K562 (cell line): ENCODE data around the gene ZMYND8. TPM values are rescaled to one million over a fixed set of nuclear protein-coding genes. Genes with fewer than 3 reads are reported as not detected.

Experiments
- ATAC-seq: fragments of 200-7000 bp; cut with Tn5 transposase; 3 replicates; pipeline ENCODE4 v1.9.1; 2020; ENCODE audit warnings: moderate library complexity
- BruUV-seq: library from RNA; stranded (reverse); fragments of 400-500 nt; replicated peaks from 2 replicates; lab custom pipeline; 2021; lab: Mats Ljungman, UMichigan
- CTCF ChIA-PET: fragments of 300-600 bp; formaldehyde crosslinking; extraction: SDS; loops from one replicate; lab custom pipeline; 2021; ENCODE audit warnings: low intra/inter-chr PET ratio; lab: Yijun Ruan, JAX
- POLR2A ChIA-PET: fragments of 300-600, 350-650 bp; sonication (Branson Sonifier 250); formaldehyde crosslinking; extraction: SDS; loops from one replicate; lab custom pipeline; 2021; ENCODE audit warnings: antibody characterized with exemption, inconsistent platforms; lab: Yijun Ruan, JAX
- DNase-seq, 4 experiments: peaks; one replicate each; pipeline versions ENCODE4 v3.0.0 to v3.0.0-alpha.2; 2011 to 2018; ENCODE audit warnings: low spot score in 3 of 4, mixed read lengths in 3 of 4; ENCODE audit errors: extremely low read depth in 1 of 4
- FAIRE-seq: peaks from 2 replicates; lab custom pipeline; 2011; peaks lifted over from hg19 to GRCh38; lab: Jason Lieb, UNC
- H2AFZ ChIP-seq: 2 replicates; pipeline ENCODE4 v1.6.0; 2011; ENCODE audit warnings: low read depth, low read length, control low read depth, inconsistent platforms
- H3K27ac ChIP-seq: fragments of 200-600 bp; 3 replicates; pipeline ENCODE4 v1.8.0; 2011; ENCODE audit warnings: low read depth, mild to moderate bottlenecking, control low read depth, inconsistent platforms, low read length, moderate library complexity, mixed read lengths; ENCODE audit errors: extremely low read depth
- H3K27me3 ChIP-seq, 2 experiments: fragments of 300-600 bp in 1 of 2; 2 replicates in 1 of 2; 3 replicates in 1 of 2; pipeline versions ENCODE4 v1.6.0 to v1.8.0; 2011; ENCODE audit warnings: inconsistent platforms in 2 of 2, low read length in 2 of 2, mild to moderate bottlenecking in 1 of 2, mixed read lengths in 1 of 2, moderate library complexity in 1 of 2; ENCODE audit not compliant: control insufficient read depth in 2 of 2, insufficient read depth in 2 of 2
- H3K36me3 ChIP-seq: fragments of 300-600 bp; 3 replicates; pipeline ENCODE4 v1.8.0; 2011; ENCODE audit warnings: mild to moderate bottlenecking, low read length, inconsistent platforms; ENCODE audit not compliant: control insufficient read depth, insufficient read depth
- H3K4me1 ChIP-seq, 2 experiments: fragments of 200-600 bp in 1 of 2; replicated peaks in 1 of 2; 2 replicates in 1 of 2; 3 replicates in 1 of 2; pipeline versions ENCODE4 v1.5.1 to v1.8.0; 2011; ENCODE audit warnings: inconsistent platforms in 2 of 2, low read length in 2 of 2, mild to moderate bottlenecking in 1 of 2, mixed read lengths in 1 of 2, moderate library complexity in 1 of 2; ENCODE audit not compliant: control insufficient read depth in 2 of 2, insufficient read depth in 2 of 2
- H3K4me2 ChIP-seq: 2 replicates; pipeline ENCODE4 v1.6.1; 2011; ENCODE audit warnings: low read length, control low read depth, inconsistent platforms, mixed read lengths; ENCODE audit not compliant: insufficient read depth
- H3K4me3 ChIP-seq: fragments of 200-600 bp; sonication (generic), shearing (Covaris generic); 2 replicates; pipeline ENCODE4 v1.5.1; 2016; ENCODE audit warnings: control low read depth, inconsistent platforms
- H3K79me2 ChIP-seq: fragments of 200-600 bp; 3 replicates; pipeline ENCODE4 v1.8.0; 2011; ENCODE audit warnings: low read length, inconsistent platforms; ENCODE audit not compliant: control insufficient read depth, insufficient read depth
- H3K9ac ChIP-seq, 2 experiments: 2 replicates each; pipeline versions ENCODE4 v1.6.0 to v1.6.1; 2011; ENCODE audit warnings: low read depth in 2 of 2, low read length in 2 of 2, control low read depth in 1 of 2, inconsistent platforms in 1 of 2, mild to moderate bottlenecking in 1 of 2, mixed read lengths in 1 of 2; ENCODE audit not compliant: insufficient read depth in 1 of 2
- H3K9me1 ChIP-seq: one replicate; pipeline ENCODE4 v1.6.0; 2011; ENCODE audit warnings: inconsistent platforms, mild to moderate bottlenecking, low read length, moderate library complexity; ENCODE audit not compliant: control insufficient read depth, insufficient read depth
- H3K9me3 ChIP-seq: replicated peaks from 2 replicates; pipeline ENCODE4 v1.5.1; 2011; ENCODE audit warnings: low read depth, low read length, inconsistent platforms; ENCODE audit not compliant: control insufficient read depth, insufficient read depth
- H4K20me1 ChIP-seq: replicated peaks from 2 replicates; pipeline ENCODE4 v1.6.1; 2011; ENCODE audit warnings: low read length, inconsistent platforms, mixed read lengths; ENCODE audit not compliant: control insufficient read depth, insufficient read depth
- DPF2 ChIP-seq: fragments of 450-650 bp; IDR thresholded peaks from 2 replicates; pipeline ENCODE4 v1.6.1; 2016
- HDAC1 ChIP-seq, 2 experiments: fragments of 450-650 bp; IDR thresholded peaks; 2 replicates each; pipeline ENCODE4 v1.6.1; 2016 to 2017; ENCODE audit warnings: inconsistent platforms in 1 of 2, mild to moderate bottlenecking in 1 of 2, moderate library complexity in 1 of 2
- NR2C1 ChIP-seq, 2 experiments: fragments of 450-650 bp; IDR thresholded peaks; 2 replicates each; pipeline ENCODE4 v1.6.1; 2017; ENCODE audit warnings: mild to moderate bottlenecking in 2 of 2, antibody characterized with exemption in 1 of 2, inconsistent platforms in 1 of 2, missing compliant biosample characterization in 1 of 2, missing genetic modification characterization in 1 of 2
- PTRF ChIP-seq: fragments of 450-650 bp; IDR thresholded peaks from 2 replicates; pipeline ENCODE4 v1.6.1; 2016; ENCODE audit warnings: mild to moderate bottlenecking, missing genetic modification characterization, missing compliant biosample characterization
- RAD51 ChIP-seq: fragments of 450-650 bp; IDR thresholded peaks from 2 replicates; pipeline ENCODE4 v1.7.1; 2016; ENCODE audit warnings: low read depth, mild to moderate bottlenecking, borderline replicate concordance
- RBM22 ChIP-seq: fragments of 200-400 bp; formaldehyde crosslinking; IDR thresholded peaks from 2 replicates; pipeline ENCODE4 v1.6.1; 2018; ENCODE audit warnings: low read length, low read depth; ENCODE audit not compliant: poor library complexity, severe bottlenecking
- SIN3B ChIP-seq: fragments of 450-650 bp; IDR thresholded peaks from 2 replicates; pipeline ENCODE4 v1.6.1; 2017; ENCODE audit warnings: low read depth, mild to moderate bottlenecking, moderate library complexity
- ZKSCAN1 ChIP-seq: fragments of 150-350 bp; IDR thresholded peaks from 2 replicates; pipeline ENCODE4 v1.6.1; 2016; ENCODE audit warnings: low read depth, low read length
- ZNF668 ChIP-seq: fragments of 250-450 bp; sonication (Bioruptor Pico); IDR thresholded peaks from 2 replicates; pipeline ENCODE4 v1.8.0; 2022; ENCODE audit warnings: mild to moderate bottlenecking, inconsistent platforms
- WGBS: fragments of 100-300 bp; shearing (Covaris generic); methylation state at CpG from one replicate; pipeline ENCODE4 v1.1.6; 2016; ENCODE audit warnings: low coverage, mixed read lengths; ENCODE audit not compliant: insufficient coverage; ENCODE audit errors: missing lambda C conversion rate; 5-methylcytosine and 5-hydroxymethylcytosine counted together
- in situ Hi-C: fragments of 300-500 bp; cut with MboI; formaldehyde crosslinking; loops from 4 replicates; pipeline ENCODE4 v1.15.0; 2018; ENCODE audit warnings: inconsistent platforms, mixed read lengths
- intact Hi-C: fragments of 100-400 bp; cut with micrococcal nuclease; formaldehyde crosslinking; loops from 2 replicates; pipeline ENCODE4 v1.14.2; 2022
- polyA plus RNA-seq, 8 experiments: library from polyadenylated mRNA; depleted of rRNA in 4 of 8; stranded (reverse) in 5 of 8; unstranded in 3 of 8; fragments of >200 nt; fragmentation: Nextera tagmentation in 2 of 8; fragmentation: Illumina TruSeq in 1 of 8; extraction: Ambion mirVana in 2 of 8; extraction: Trizol in 1 of 8; gene quantifications; 2 replicates each; pipeline versions ENCODE4 v1.2.1 to v1.2.3, GENCODE V29; 2011 to 2014; ENCODE audit warnings: inconsistent platforms in 1 of 8, missing spikeins in 1 of 8
- total RNA-seq, 7 experiments: library from RNA; depleted of rRNA in 6 of 7; stranded (reverse); fragments of >200 nt in 6 of 7; fragmentation: Illumina TruSeq in 2 of 7; extraction: Trizol in 2 of 7; gene quantifications; 2 replicates each; pipeline versions ENCODE4 v1.2.1 to v1.2.3, GENCODE V29; 2011 to 2021; ENCODE audit warnings: low replicate concordance in 1 of 7
- TF ChIP-seq, protein P1 (sequence below): sonication (generic); formaldehyde crosslinking; IDR thresholded peaks from 2 replicates; pipeline ENCODE4 v1.9.0; 2022; ENCODE audit warnings: mild to moderate bottlenecking, missing genetic modification reagents
- TF ChIP-seq, protein P2 (sequence below): IDR thresholded peaks from 3 replicates; pipeline ENCODE4 v1.6.1; 2011; ENCODE audit warnings: borderline replicate concordance, mild to moderate bottlenecking; ENCODE audit not compliant: insufficient read length, insufficient read depth

The ZMYND8 gene
- total and polyA plus RNA-seq, 9 of the 15 experiments (the other 6 are each of a cell fraction or from before 2014, with no cell fraction given) = 31.8 to 148 (median 71.9) TPM

- WGBS = 43% methylated on average over 9 of the region's 9 CpGs
- Histone ChIP-seq H3K9me1 (no peaks in the 10 kb centered on the region), H3K36me3 (peaks cover 25% of the 10 kb centered on the region), H3K27ac (peak overlapping the region; percentile 41; the same call in 2 of the 3 replicates), H3K79me2 (0 out of 3 replicates have a peak, but pooled peaks cover 2% of the 10 kb centered on the region), H3K27me3 (no peaks in the 10 kb centered on the region), H4K20me1 (0 out of 2 replicates have a peak, but pooled peaks cover 10% of the 10 kb centered on the region), H3K4me2 (peak overlapping the region; percentile 6; the same call in 1 of the 2 replicates), H3K9me3 (no peaks in the 10 kb centered on the region), H3K9ac (no peak overlapping the region), H2AFZ (peak overlapping the region; percentile 89), H3K4me1 (peaks cover 12 to 21% of the 10 kb centered on the region in 2 experiments; a peak in 3 of 5 replicates), H3K4me3 (no peak overlapping the region)
- ChIA-PET POLR2A (interaction anchor here (0.5 to 1.2 kb wide), 5 partner anchors 8 to 186 kb away, joined by 3 to 4 read pairs (median 4); no protein-coding TSS in a partner anchor), CTCF (interaction anchor here (0.7 to 0.8 kb wide), 2 partner anchors 15 to 178 kb away, joined by 3 read pairs; no protein-coding TSS in a partner anchor)
- FAIRE-seq (peak; percentile 93), ATAC-seq (peak; percentile 85), DNase-seq (peak; percentile 66 to 76 (median 70))
- intact Hi-C loops = loop anchor here (2.0 kb wide), 1 partner anchor 179 kb away; no protein-coding TSS in a partner anchor
- in situ Hi-C loops = loop anchor here (10.0 kb wide), 1 partner anchor 419 kb away; no protein-coding TSS in a partner anchor
- BruUV-seq = no TSS peak
- TF ChIP-seq ZKSCAN1 (no peak), NR2C1 (IDR thresholded peaks at IDR 0.05) (no peak), NR2C1 (tag; IDR thresholded peaks at IDR 0.05) (no peak), RAD51 (peak; percentile 46; the same call in 1 of the 2 replicates), DPF2 (no peak), ZNF668 (CRISPR knock-in tag) (no peak), SIN3B (no peak), PTRF (tag) (no peak), RBM22 (no peak), HDAC1 (IDR thresholded peaks at IDR 0.05) (peak in 1 of 2 experiments; percentile 37; a peak in 1 of 4 replicates)
- TF ChIP-seq, protein P1, sequence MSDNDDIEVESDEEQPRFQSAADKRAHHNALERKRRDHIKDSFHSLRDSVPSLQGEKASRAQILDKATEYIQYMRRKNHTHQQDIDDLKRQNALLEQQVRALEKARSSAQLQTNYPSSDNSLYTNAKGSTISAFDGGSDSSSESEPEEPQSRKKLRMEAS (CRISPR knock-in tag) = peak; percentile 88
- TF ChIP-seq, protein P2, sequence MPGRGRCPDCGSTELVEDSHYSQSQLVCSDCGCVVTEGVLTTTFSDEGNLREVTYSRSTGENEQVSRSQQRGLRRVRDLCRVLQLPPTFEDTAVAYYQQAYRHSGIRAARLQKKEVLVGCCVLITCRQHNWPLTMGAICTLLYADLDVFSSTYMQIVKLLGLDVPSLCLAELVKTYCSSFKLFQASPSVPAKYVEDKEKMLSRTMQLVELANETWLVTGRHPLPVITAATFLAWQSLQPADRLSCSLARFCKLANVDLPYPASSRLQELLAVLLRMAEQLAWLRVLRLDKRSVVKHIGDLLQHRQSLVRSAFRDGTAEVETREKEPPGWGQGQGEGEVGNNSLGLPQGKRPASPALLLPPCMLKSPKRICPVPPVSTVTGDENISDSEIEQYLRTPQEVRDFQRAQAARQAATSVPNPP = no peak
These were observed 150.8 kb downstream of the ZMYND8 start for GRCh38 chr20:47205577-47206123.
